Naive B cell (primary cell): ENCODE measurements around the gene FER1L5. TPM values are rescaled to one million over a fixed set of nuclear protein-coding genes. Genes with fewer than 3 reads are reported as not detected.

Source experiments
- ATAC-seq, 2 donors: fragments of 150-1000 bp; cut with Tn5 transposase; 2 replicates each; pipeline ENCODE4 v1.10.0; 2021; ENCODE audit warnings: low read depth in 2 of 2, mild to moderate bottlenecking in 2 of 2, moderate library complexity in 2 of 2
- DNase-seq: peaks from one replicate; pipeline ENCODE4 v3.0.0; 2022
- H3K27ac Mint-ChIP-seq, 6 donors: one replicate each; pipeline ENCODE4 v1.8.0; 2020 to 2022; ENCODE audit warnings: mild to moderate bottlenecking in 6 of 6, mixed read lengths in 6 of 6, moderate library complexity in 5 of 6, inconsistent platforms in 2 of 6
- H3K27me3 Mint-ChIP-seq, 3 donors: one replicate each; pipeline ENCODE4 v1.8.0; 2021 to 2022; ENCODE audit warnings: mixed read lengths in 3 of 3, mild to moderate bottlenecking in 1 of 3
- H3K36me3 Mint-ChIP-seq, 2 donors: one replicate each; pipeline ENCODE4 v1.8.0; 2020 to 2022; ENCODE audit warnings: mixed read lengths in 2 of 2, inconsistent platforms in 1 of 2, mild to moderate bottlenecking in 1 of 2
- H3K4me1 Mint-ChIP-seq, 3 donors: one replicate each; pipeline ENCODE4 v1.8.0; 2020 to 2022; ENCODE audit warnings: mixed read lengths in 3 of 3, inconsistent platforms in 1 of 3, mild to moderate bottlenecking in 1 of 3, moderate library complexity in 1 of 3
- H3K4me3 Mint-ChIP-seq, 8 donors: one replicate each; pipeline ENCODE4 v1.8.0; 2020 to 2022; ENCODE audit warnings: mild to moderate bottlenecking in 8 of 8, mixed read lengths in 8 of 8, moderate library complexity in 8 of 8, inconsistent platforms in 2 of 8
- H3K9me3 Mint-ChIP-seq, 7 donors: one replicate each; pipeline ENCODE4 v1.8.0; 2020 to 2022; ENCODE audit warnings: mixed read lengths in 7 of 7, mild to moderate bottlenecking in 5 of 7, inconsistent platforms in 2 of 7, moderate library complexity in 1 of 7
- polyA plus RNA-seq, 6 donors: library from polyadenylated mRNA; unstranded; fragments of 300-500 nt; fragmentation: Illumina TruSeq; gene quantifications; one replicate each; pipeline ENCODE4 v1.2.3, GENCODE V29; 2021; ENCODE audit warnings: low read depth in 6 of 6

FER1L5 gene
- polyA plus RNA-seq, 6 donors from 2014 or later, result not detected

DNA sequence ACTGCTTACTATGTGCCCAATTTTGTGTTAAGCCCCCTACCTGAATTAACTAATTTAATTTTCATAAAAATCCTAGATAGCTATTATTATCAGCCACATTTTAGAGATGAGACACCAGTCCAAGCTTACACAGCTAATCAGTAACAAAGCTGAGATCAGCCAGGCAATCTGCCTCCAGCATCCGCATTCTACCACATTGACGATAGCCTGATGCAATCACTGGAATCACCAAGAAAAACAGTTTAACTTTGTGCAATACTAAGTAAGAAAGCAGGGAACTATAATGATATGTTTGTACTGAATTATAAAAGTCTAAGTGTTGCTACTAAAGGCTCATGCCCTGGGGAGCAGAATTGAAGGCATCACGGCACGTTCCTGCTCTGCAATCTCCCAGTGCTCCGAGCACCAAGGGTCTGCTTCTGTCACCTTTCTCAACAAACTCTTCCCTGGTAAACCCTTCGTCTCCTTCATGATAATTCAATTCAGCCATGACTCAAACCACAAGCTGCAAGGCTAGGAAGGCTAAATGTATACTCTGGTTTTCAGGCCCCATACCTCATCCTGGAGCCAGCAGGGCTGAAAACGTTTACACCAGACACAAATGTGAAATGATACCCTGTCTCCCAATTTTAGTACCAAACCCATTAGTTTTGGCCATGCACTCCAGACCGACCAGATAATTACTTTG, 23.8 kb upstream of the FER1L5 start:
- no peaks in the 10 kb centered on the region for H3K27me3 Mint-ChIP-seq
- no peak for ATAC-seq
- peak overlapping the region in 2 of 6 donors; percentile 13 to 49 for H3K27ac Mint-ChIP-seq

GRCh38 chr2:96622544-96622943, 20.0 kb upstream of the FER1L5 start:
- Mint-ChIP-seq H3K36me3 (peaks cover 0 to 5% of the 10 kb centered on the region in 2 donors), H3K4me3 (no peak overlapping the region), H3K27me3 (no peaks in the 10 kb centered on the region), H3K4me1 (peaks cover 4 to 13% (median 8%) of the 10 kb centered on the region in 3 donors), H3K27ac (peak overlapping the region in 1 of 6 donors; percentile 17), H3K9me3 (no peaks in the 10 kb centered on the region)
- DNase-seq, result no peak
- no peak for ATAC-seq

More for the DNA sequence above, 23.8 kb upstream of the FER1L5 start:
- H3K4me3 Mint-ChIP-seq, result no peak overlapping the region
- peaks cover 2 to 8% (median 4%) of the 10 kb centered on the region in 3 donors for H3K4me1 Mint-ChIP-seq
- DNase-seq, result no peak
- no peaks in the 10 kb centered on the region for H3K9me3 Mint-ChIP-seq
- peaks cover 0 to 10% of the 10 kb centered on the region in 2 donors for H3K36me3 Mint-ChIP-seq

- Mint-ChIP-seq H3K4me3 (no peak overlapping the region), H3K27ac (peak overlapping the region in 1 of 6 donors; percentile 17), H3K36me3 (peaks cover 0 to 5% of the 10 kb centered on the region in 2 donors), H3K9me3 (no peaks in the 10 kb centered on the region), H3K4me1 (peaks cover 4 to 15% (median 8%) of the 10 kb centered on the region in 3 donors), H3K27me3 (no peaks in the 10 kb centered on the region)
- DNase-seq, result no peak
- ATAC-seq, result no peak
Observed at GRCh38 chr2:96623116-96623515, 19.4 kb upstream of the FER1L5 start.

- Mint-ChIP-seq H3K4me3 (no peak overlapping the region), H3K27ac (peak overlapping the region in 1 of 6 donors; percentile 8), H3K4me1 (peaks cover 4 to 18% (median 8%) of the 10 kb centered on the region in 3 donors), H3K36me3 (peaks cover 0 to 13% of the 10 kb centered on the region in 2 donors), H3K9me3 (no peaks in the 10 kb centered on the region), H3K27me3 (no peaks in the 10 kb centered on the region)
- ATAC-seq (no peak), DNase-seq (no peak)
Observed at GRCh38 chr2:96625571-96626552, 16.7 kb upstream of the FER1L5 start.

DNA sequence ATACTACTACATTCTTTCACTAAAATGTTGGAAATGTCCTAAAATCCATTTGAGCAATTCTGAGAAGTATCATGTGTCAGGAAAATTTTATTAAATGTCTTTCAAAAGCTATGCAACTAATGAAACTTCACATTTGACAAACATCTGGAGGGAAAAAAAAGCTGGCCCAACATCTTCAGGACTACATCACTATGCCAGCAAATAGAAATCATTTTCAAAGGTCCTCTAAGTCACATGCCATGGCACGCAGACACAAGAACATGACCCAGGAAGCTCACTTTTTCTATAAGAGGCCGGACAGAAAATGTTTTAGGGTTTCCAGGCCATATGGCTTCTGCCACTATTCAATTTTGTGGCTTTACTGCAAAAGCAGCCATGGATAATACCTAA, 16.0 kb upstream of the FER1L5 start:
- peaks cover 0 to 13% of the 10 kb centered on the region in 2 donors for H3K36me3 Mint-ChIP-seq
- H3K27ac Mint-ChIP-seq, result no peak overlapping the region
- ATAC-seq (no peak), DNase-seq (no peak)
- no peaks in the 10 kb centered on the region for H3K27me3 Mint-ChIP-seq
- H3K9me3 Mint-ChIP-seq, result no peaks in the 10 kb centered on the region
- peaks cover 4 to 18% (median 8%) of the 10 kb centered on the region in 3 donors for H3K4me1 Mint-ChIP-seq
- H3K4me3 Mint-ChIP-seq, result no peak overlapping the region

DNA sequence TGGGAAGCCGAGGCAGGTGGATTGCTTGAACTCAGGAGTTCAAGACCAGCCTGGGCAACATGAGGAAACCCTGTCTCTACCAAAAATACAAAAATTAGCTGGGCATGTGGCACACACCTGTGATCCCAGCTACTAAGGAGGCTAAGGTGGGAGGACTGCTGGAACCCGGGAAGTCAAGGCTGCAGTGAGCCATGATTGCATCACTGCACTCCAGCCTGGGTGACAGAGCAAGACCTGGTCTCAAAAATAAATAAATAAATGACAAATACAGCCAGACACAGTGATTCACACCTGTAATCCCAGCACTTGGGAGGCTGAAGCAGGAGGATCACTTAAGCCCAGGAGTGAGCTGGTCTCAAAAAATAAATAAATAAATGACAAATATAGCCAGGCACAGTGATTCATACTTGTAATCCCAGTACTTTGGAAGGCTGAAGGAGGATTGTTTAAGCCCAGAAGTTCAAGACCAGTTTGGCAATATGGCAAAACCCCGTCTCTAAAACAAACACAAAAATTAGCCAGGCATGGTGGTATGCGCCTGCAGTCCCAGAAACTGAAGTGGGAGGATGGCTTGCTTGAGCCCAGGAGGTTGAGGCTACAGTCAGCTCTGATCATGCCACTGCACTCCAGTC, 10.6 kb upstream of the FER1L5 start:
- peaks cover 23 to 30% (median 28%) of the 10 kb centered on the region in 3 donors for H3K4me1 Mint-ChIP-seq
- H3K27ac Mint-ChIP-seq, result no peak overlapping the region
- H3K36me3 Mint-ChIP-seq, result peaks cover 8 to 22% of the 10 kb centered on the region in 2 donors
- no peak for DNase-seq
- H3K27me3 Mint-ChIP-seq, result no peaks in the 10 kb centered on the region
- no peaks in the 10 kb centered on the region for H3K9me3 Mint-ChIP-seq
- no peak for ATAC-seq
- H3K4me3 Mint-ChIP-seq, result no peak overlapping the region

- no peak for ATAC-seq
Observed at GRCh38 chr2:96633641-96634040, 8.9 kb upstream of the FER1L5 start.

DNA sequence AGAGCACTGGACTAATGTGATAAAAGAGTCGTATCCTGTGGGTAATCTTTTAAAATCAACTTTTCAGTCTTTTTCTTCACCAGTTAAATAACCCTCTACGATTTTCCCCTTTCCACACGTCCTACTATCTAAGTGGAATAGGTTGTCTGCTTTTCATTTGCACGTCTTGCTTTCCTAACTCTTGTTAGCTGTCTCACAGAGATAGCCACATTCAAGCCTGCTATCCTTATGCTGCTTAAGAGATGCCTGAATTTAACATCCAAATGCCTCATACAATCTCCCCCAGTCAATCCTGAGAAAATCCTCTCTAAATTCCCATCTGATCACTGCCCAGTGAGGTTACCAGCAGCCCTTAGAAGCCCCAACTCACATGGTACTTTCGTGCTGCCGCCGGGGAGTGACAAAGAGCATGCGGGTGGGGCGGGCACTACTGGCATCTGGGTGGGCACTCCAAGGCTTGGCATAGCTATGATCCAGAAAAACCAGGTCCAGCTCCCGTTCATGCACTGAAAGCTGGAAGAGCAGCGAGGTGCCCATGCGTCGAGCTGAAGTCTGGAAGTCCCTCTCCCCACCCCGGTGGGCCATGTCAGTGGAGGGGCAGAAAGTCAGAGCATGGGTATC, 5.9 kb upstream of the FER1L5 start:
- Mint-ChIP-seq H3K27ac (peak overlapping the region in 4 of 6 donors; percentile 24 to 96 (median 94)), H3K4me3 (peak overlapping the region; percentile 89 to 99 (median 94)), H3K9me3 (no peaks in the 10 kb centered on the region)

More at GRCh38 chr2:96633641-96634040, 8.9 kb upstream of the FER1L5 start:
- no peaks in the 10 kb centered on the region for H3K9me3 Mint-ChIP-seq
- H3K36me3 Mint-ChIP-seq, result peaks cover 8 to 22% of the 10 kb centered on the region in 2 donors
- H3K27ac Mint-ChIP-seq, result no peak overlapping the region
- H3K27me3 Mint-ChIP-seq, result no peaks in the 10 kb centered on the region
- peak overlapping the region in 1 of 8 donors; percentile 54 for H3K4me3 Mint-ChIP-seq
- DNase-seq, result no peak
- H3K4me1 Mint-ChIP-seq, result peaks cover 24 to 41% (median 35%) of the 10 kb centered on the region in 3 donors

DNA sequence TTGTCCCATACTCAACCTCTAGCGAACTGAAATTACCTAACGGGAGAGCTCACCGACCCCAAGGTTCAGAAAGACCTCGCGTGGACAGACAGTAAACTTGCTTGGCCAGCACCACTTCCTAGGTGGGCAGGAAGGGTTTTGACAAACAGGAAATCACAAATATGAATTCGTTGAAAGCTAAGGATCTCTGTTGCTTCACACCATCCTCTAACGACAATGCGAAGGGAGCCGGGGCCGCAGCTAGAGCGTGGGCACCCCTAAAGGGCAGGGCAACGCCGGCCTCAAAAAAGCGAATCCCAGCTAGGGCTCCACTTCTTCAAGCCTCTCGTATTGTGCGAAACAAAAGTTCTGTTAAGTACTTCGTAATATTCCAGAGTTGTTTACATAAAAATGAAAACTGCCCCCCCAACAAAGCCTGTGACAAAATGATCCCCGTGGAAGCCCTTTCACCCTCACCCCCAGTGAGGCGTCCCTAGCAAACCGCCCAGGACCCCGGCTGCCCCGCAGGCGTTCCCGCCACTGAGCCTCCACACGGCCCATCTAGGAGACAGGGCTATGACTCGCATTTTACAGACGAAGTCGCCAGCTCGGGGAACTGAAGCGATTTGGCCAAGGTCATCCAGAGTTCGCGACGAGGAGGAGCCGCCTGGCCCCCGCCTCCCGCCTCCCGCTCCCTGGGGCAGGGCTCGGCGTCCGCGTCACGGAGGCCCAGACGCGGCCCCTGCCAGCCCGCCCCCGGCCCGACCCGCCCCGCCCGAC, 5.0 kb upstream of the FER1L5 start:
- peak; percentile 81 for DNase-seq
- Mint-ChIP-seq H3K4me3 (peak overlapping the region; percentile 89 to 99 (median 94)), H3K36me3 (peaks cover 8 to 9% of the 10 kb centered on the region in 2 donors), H3K27ac (peak overlapping the region; percentile 93 to 96 (median 96)), H3K4me1 (peaks cover 20 to 44% (median 30%) of the 10 kb centered on the region in 3 donors), H3K27me3 (no peaks in the 10 kb centered on the region), H3K9me3 (no peaks in the 10 kb centered on the region)
- peak; percentile 83 to 84 for ATAC-seq

More for the DNA sequence above, 5.9 kb upstream of the FER1L5 start:
- ATAC-seq, result no peak
- no peaks in the 10 kb centered on the region for H3K27me3 Mint-ChIP-seq
- H3K4me1 Mint-ChIP-seq, result peaks cover 20 to 46% (median 35%) of the 10 kb centered on the region in 3 donors
- H3K36me3 Mint-ChIP-seq, result peaks cover 8 to 9% of the 10 kb centered on the region in 2 donors
- DNase-seq, result no peak

GRCh38 chr2:96638144-96639121, 4.1 kb upstream of the FER1L5 start, which contains the start of gene KANSL3:
TSS of gene KANSL3 (minus strand) at chr2:96638312. CDS start at chr2:96637135, 1,177 bp downstream.
- DNase-seq (peak; percentile 90), ATAC-seq (peak; percentile 69 to 76)
- Mint-ChIP-seq H3K4me1 (peaks cover 20 to 42% (median 30%) of the 10 kb centered on the region in 3 donors), H3K4me3 (peak within 1 kb of the TSS; percentile 89 to 99 (median 94)), H3K9me3 (no peaks in the 10 kb centered on the region), H3K36me3 (peaks cover 8 to 9% of the 10 kb centered on the region in 2 donors), H3K27me3 (no peaks in the 10 kb centered on the region), H3K27ac (peak within 1 kb of the TSS; percentile 94 to 97 (median 96))

- Mint-ChIP-seq H3K9me3 (no peaks in the 10 kb centered on the region), H3K27ac (no peak overlapping the region), H3K27me3 (peaks cover 4 to 11% (median 8%) of the 10 kb centered on the region in 3 donors), H3K4me3 (no peak overlapping the region), H3K4me1 (peaks cover 0 to 4% (median 0%) of the 10 kb centered on the region in 3 donors), H3K36me3 (no peaks in the 10 kb centered on the region)
- DNase-seq (no peak), ATAC-seq (no peak)
Observed at GRCh38 chr2:96647681-96648080, 5.1 kb downstream of the FER1L5 start.
